ENCODE data around the gene CNIH2.

GRCh38 chr11:66271816-66272215 is 6.2 kb upstream of the CNIH2 start:
- no peak for TF ChIP-seq EZH2 (IDR thresholded peaks at IDR 0.05; ENCODE audit: borderline replicate concordance, low read length)
- TF ChIP-seq CTCF (conservative IDR thresholded peaks at IDR 0.05 in 1 of 2, IDR thresholded peaks at IDR 0.05 in 1 of 2; ENCODE audit: extremely low read depth in 1 of 2, insufficient read depth in 1 of 2, low read depth in 1 of 2, low read length in 2 of 2) = no peak
